Loucy (cell line): ENCODE data around the gene INSYN2B.

ENCODE experiments used
- H2AFZ ChIP-seq: fragments of 200-600 bp; sonication (generic); 2 replicates; pipeline ENCODE4 v1.6.0; 2016; ENCODE audit warnings: antibody characterized with exemption, mild to moderate bottlenecking, low read length, moderate library complexity
- H3F3A ChIP-seq: fragments of 200-600 bp; 2 replicates; pipeline ENCODE4 v1.6.0; 2016; ENCODE audit warnings: antibody characterized with exemption, low read depth, mild to moderate bottlenecking
- H3K27me3 ChIP-seq: fragments of 200-600 bp; sonication (generic); 2 replicates; pipeline ENCODE4 v1.6.1; 2014; ENCODE audit warnings: low read length, mild to moderate bottlenecking; ENCODE audit not compliant: insufficient read depth, poor library complexity, severe bottlenecking
- H3K36me3 ChIP-seq: fragments of 200-600 bp; sonication (generic); 2 replicates; pipeline ENCODE4 v1.6.1; 2016; ENCODE audit warnings: low read length; ENCODE audit not compliant: insufficient read depth
- H3K4me1 ChIP-seq: fragments of 200-600 bp; sonication (generic); 2 replicates; pipeline ENCODE4 v1.5.1; 2014; ENCODE audit warnings: low read length, mild to moderate bottlenecking; ENCODE audit not compliant: insufficient read depth, poor library complexity, severe bottlenecking
- H3K4me2 ChIP-seq: fragments of 200-600 bp; sonication (generic); 2 replicates; pipeline ENCODE4 v1.6.0; 2014; ENCODE audit warnings: antibody characterized with exemption, low read length, low read depth, mild to moderate bottlenecking; ENCODE audit not compliant: poor library complexity, severe bottlenecking
- H3K4me3 ChIP-seq: fragments of 200-600 bp; sonication (generic); 2 replicates; pipeline ENCODE4 v1.5.1; 2014; ENCODE audit warnings: low read length, mild to moderate bottlenecking, mixed read lengths; ENCODE audit not compliant: poor library complexity, severe bottlenecking
- H3K79me2 ChIP-seq: fragments of 200-600 bp; sonication (generic); 2 replicates; pipeline ENCODE4 v1.6.1; 2014; ENCODE audit warnings: low read length; ENCODE audit not compliant: insufficient read depth
- H3K9ac ChIP-seq: fragments of 200-600 bp; sonication (generic); 2 replicates; pipeline ENCODE4 v1.6.0; 2014; ENCODE audit warnings: mild to moderate bottlenecking, low read depth, low read length, moderate library complexity; ENCODE audit not compliant: poor library complexity, severe bottlenecking
- H3K9me2 ChIP-seq: fragments of 200-600 bp; sonication (generic); replicated peaks from 2 replicates; pipeline ENCODE4 v1.6.1; 2016; ENCODE audit warnings: low read depth, low read length, mixed read lengths
- H3K9me3 ChIP-seq: fragments of 200-600 bp; sonication (generic); 2 replicates; pipeline ENCODE4 v1.6.1; 2014; ENCODE audit warnings: mild to moderate bottlenecking, antibody characterized with exemption, low read length, low read depth; ENCODE audit not compliant: insufficient read depth
- H4K20me1 ChIP-seq: fragments of 200-600 bp; sonication (generic); 2 replicates; pipeline ENCODE4 v1.6.0; 2014; ENCODE audit warnings: antibody characterized with exemption, low read length, mild to moderate bottlenecking; ENCODE audit not compliant: insufficient read depth, poor library complexity, severe bottlenecking
- CTCF ChIP-seq: fragments of 200-600 bp; sonication (generic); conservative IDR thresholded peaks from 2 replicates; pipeline ENCODE4 v1.5.1; 2014; ENCODE audit warnings: mild to moderate bottlenecking, antibody characterized with exemption, low read length
- EZH2phosphoT487 ChIP-seq: fragments of 200-600 bp; IDR thresholded peaks from 2 replicates; pipeline ENCODE4 v1.6.1; 2018; ENCODE audit warnings: antibody characterized with exemption, mild to moderate bottlenecking, moderate library complexity, borderline replicate concordance

The INSYN2B gene

GRCh38 chr5:169946743-169947295 lies 33.5 kb downstream of the INSYN2B start:
- Histone ChIP-seq H3K27me3 (no peaks in the 10 kb centered on the region), H3K79me2 (no peaks in the 10 kb centered on the region), H3F3A (no peaks in the 10 kb centered on the region), H3K4me2 (no peak overlapping the region), H2AFZ (no peak overlapping the region), H3K4me1 (no peaks in the 10 kb centered on the region), H3K4me3 (no peak overlapping the region), H3K9ac (no peak overlapping the region), H3K9me3 (no peaks in the 10 kb centered on the region), H3K9me2 (no peaks in the 10 kb centered on the region), H3K36me3 (no peaks in the 10 kb centered on the region), H4K20me1 (no peaks in the 10 kb centered on the region)
- TF ChIP-seq EZH2phosphoT487, result no peak
- TF ChIP-seq CTCF, result no peak

GRCh38 chr5:169945831-169946261 lies 34.4 kb downstream of the INSYN2B start:
- no peaks in the 10 kb centered on the region for H4K20me1 ChIP-seq
- H3K4me3 ChIP-seq, result no peak overlapping the region
- no peaks in the 10 kb centered on the region for H3K4me1 ChIP-seq
- no peaks in the 10 kb centered on the region for H3K36me3 ChIP-seq
- H3K9me3 ChIP-seq, result no peaks in the 10 kb centered on the region
- TF ChIP-seq CTCF, result no peak
- no peak for TF ChIP-seq EZH2phosphoT487
- no peaks in the 10 kb centered on the region for H3K27me3 ChIP-seq
- no peak overlapping the region for H3K9ac ChIP-seq
- no peaks in the 10 kb centered on the region for H3F3A ChIP-seq
- H3K79me2 ChIP-seq, result no peaks in the 10 kb centered on the region
- no peak overlapping the region for H2AFZ ChIP-seq
- H3K4me2 ChIP-seq, result no peak overlapping the region
- no peaks in the 10 kb centered on the region for H3K9me2 ChIP-seq

- H3F3A ChIP-seq, result no peaks in the 10 kb centered on the region
- H3K9me2 ChIP-seq, result no peaks in the 10 kb centered on the region
- H3K4me2 ChIP-seq, result no peak overlapping the region
- H2AFZ ChIP-seq, result no peak overlapping the region
- no peaks in the 10 kb centered on the region for H3K9me3 ChIP-seq
- no peaks in the 10 kb centered on the region for H3K79me2 ChIP-seq
- no peaks in the 10 kb centered on the region for H3K27me3 ChIP-seq
- H3K4me1 ChIP-seq, result no peaks in the 10 kb centered on the region
- H3K36me3 ChIP-seq, result no peaks in the 10 kb centered on the region
- H3K4me3 ChIP-seq, result no peak overlapping the region
- TF ChIP-seq EZH2phosphoT487, result no peak
- no peak for TF ChIP-seq CTCF
- no peaks in the 10 kb centered on the region for H4K20me1 ChIP-seq
- H3K9ac ChIP-seq, result no peak overlapping the region
Observed at GRCh38 chr5:169944922-169945680, 35.2 kb downstream of the INSYN2B start.
